Endodermal cell (in vitro differentiated cells): ENCODE results near the gene ADCY3. TPM values are rescaled to one million over a fixed set of nuclear protein-coding genes. Genes with fewer than 3 reads are reported as not detected.

Experiments used
- DNase-seq: peaks from one replicate; pipeline ENCODE4 v3.0.0-alpha.2; 2017
- H3K27ac ChIP-seq: 2 replicates; pipeline ENCODE4 v1.5.1; 2013; ENCODE audit warnings: mild to moderate bottlenecking, low read depth, low read length, moderate library complexity
- H3K27me3 ChIP-seq: 2 replicates; pipeline ENCODE4 v1.6.1; 2013; ENCODE audit warnings: mild to moderate bottlenecking, low read length, moderate library complexity; ENCODE audit not compliant: insufficient read depth, control insufficient read depth, poor library complexity, severe bottlenecking
- H3K36me3 ChIP-seq: 2 replicates; pipeline ENCODE4 v1.7.0; 2013; ENCODE audit warnings: mild to moderate bottlenecking, low read length, moderate library complexity; ENCODE audit not compliant: control insufficient read depth, insufficient read depth
- H3K4me1 ChIP-seq: one replicate; pipeline ENCODE4 v1.7.0; 2013; ENCODE audit warnings: low read length; ENCODE audit not compliant: control insufficient read depth, insufficient read depth
- H3K4me3 ChIP-seq: 2 replicates; pipeline ENCODE4 v1.5.1; 2013; ENCODE audit warnings: mild to moderate bottlenecking, low read length, moderate library complexity
- H3K9ac ChIP-seq: 2 replicates; pipeline ENCODE4 v1.6.1; 2013; ENCODE audit warnings: mild to moderate bottlenecking, low read length, moderate library complexity; ENCODE audit not compliant: poor library complexity, severe bottlenecking; ENCODE audit errors: extremely low read depth
- H3K9me3 ChIP-seq: 2 replicates; pipeline ENCODE4 v1.6.1; 2013; ENCODE audit warnings: mild to moderate bottlenecking, low read length, moderate library complexity; ENCODE audit not compliant: control insufficient read depth
- H3K27ac Mint-ChIP-seq: 2 replicates; pipeline ENCODE4 v1.8.0; 2020; ENCODE audit warnings: mixed read lengths
- H3K27me3 Mint-ChIP-seq: 2 replicates; pipeline ENCODE4 v1.8.0; 2021; ENCODE audit warnings: mild to moderate bottlenecking, mixed read lengths; ENCODE audit not compliant: insufficient read depth
- H3K36me3 Mint-ChIP-seq: 2 replicates; pipeline ENCODE4 v1.8.0; 2020; ENCODE audit warnings: low read depth, mixed read lengths
- H3K4me1 Mint-ChIP-seq: 2 replicates; pipeline ENCODE4 v1.8.0; 2020; ENCODE audit warnings: mixed read lengths
- H3K4me3 Mint-ChIP-seq: 2 replicates; pipeline ENCODE4 v1.8.0; 2020; ENCODE audit warnings: mild to moderate bottlenecking, moderate library complexity, mixed read lengths
- H3K9me3 Mint-ChIP-seq: 2 replicates; pipeline ENCODE4 v1.8.0; 2020; ENCODE audit warnings: mild to moderate bottlenecking, mixed read lengths
- WGBS, 2 experiments: methylation state at CpG; one replicate each; pipeline versions ENCODE4 v1.1.5 to v1.1.7; 2013; ENCODE audit warnings: missing lambda C conversion rate in 2 of 2, mixed read lengths in 1 of 2; ENCODE audit not compliant: insufficient coverage in 1 of 2, insufficient read length in 1 of 2; 5-methylcytosine and 5-hydroxymethylcytosine counted together
- total RNA-seq, 2 donors: library from RNA; stranded (reverse); fragmentation: NEBNext Ultra II Directional in 1 of 2; extraction: Animal tissue kit (Norgen Biotek cat#: 25700) in 1 of 2; gene quantifications; 2 replicates in 1 of 2; 3 replicates in 1 of 2; pipeline ENCODE4 v1.2.1, GENCODE V29; 2021
- TF ChIP-seq, protein P1 (sequence below): fragments of 200-600 bp; sonication (generic); conservative IDR thresholded peaks from 2 replicates; pipeline ENCODE4 v1.5.0; 2021; ENCODE audit warnings: antibody characterized with exemption, mild to moderate bottlenecking

ADCY3 gene
- total RNA-seq, 2 donors from 2014 or later: 29.8 to 41.2 TPM

DNA sequence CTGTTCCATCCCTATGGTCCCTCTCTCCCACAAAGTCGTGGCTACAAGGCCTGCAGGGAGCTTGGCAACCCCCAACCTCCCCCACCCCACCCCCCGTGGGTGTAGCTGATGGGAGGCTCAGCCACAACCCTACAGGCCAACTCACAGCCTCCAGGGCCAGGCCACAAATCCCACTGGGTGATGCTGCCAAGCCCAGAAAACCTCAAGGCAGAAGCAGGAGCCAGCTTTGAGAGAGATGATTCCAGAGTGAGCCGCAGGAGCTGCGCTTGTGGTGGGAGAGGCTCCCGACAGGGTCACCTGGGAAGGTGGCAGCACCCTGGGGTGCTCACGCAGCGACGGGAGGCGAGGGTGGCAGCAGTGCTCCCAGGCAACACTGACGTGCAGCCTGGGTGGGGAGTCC lies 44.8 kb downstream of the ADCY3 start:
- TF ChIP-seq, protein P1, sequence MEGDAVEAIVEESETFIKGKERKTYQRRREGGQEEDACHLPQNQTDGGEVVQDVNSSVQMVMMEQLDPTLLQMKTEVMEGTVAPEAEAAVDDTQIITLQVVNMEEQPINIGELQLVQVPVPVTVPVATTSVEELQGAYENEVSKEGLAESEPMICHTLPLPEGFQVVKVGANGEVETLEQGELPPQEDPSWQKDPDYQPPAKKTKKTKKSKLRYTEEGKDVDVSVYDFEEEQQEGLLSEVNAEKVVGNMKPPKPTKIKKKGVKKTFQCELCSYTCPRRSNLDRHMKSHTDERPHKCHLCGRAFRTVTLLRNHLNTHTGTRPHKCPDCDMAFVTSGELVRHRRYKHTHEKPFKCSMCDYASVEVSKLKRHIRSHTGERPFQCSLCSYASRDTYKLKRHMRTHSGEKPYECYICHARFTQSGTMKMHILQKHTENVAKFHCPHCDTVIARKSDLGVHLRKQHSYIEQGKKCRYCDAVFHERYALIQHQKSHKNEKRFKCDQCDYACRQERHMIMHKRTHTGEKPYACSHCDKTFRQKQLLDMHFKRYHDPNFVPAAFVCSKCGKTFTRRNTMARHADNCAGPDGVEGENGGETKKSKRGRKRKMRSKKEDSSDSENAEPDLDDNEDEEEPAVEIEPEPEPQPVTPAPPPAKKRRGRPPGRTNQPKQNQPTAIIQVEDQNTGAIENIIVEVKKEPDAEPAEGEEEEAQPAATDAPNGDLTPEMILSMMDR: no peak
- Histone ChIP-seq H3K9ac (no peak overlapping the region), H3K27me3 (no peaks in the 10 kb centered on the region), H3K27ac (no peak overlapping the region), H3K4me1 (no peaks in the 10 kb centered on the region), H3K4me3 (no peak overlapping the region), H3K36me3 (no peaks in the 10 kb centered on the region), H3K9me3 (no peaks in the 10 kb centered on the region)
- H3K27me3 Mint-ChIP-seq: no peaks in the 10 kb centered on the region
- no peak overlapping the region for H3K4me3 Mint-ChIP-seq
- H3K4me1 Mint-ChIP-seq: peaks cover 8% of the 10 kb centered on the region
- no peaks in the 10 kb centered on the region for H3K36me3 Mint-ChIP-seq
- no peaks in the 10 kb centered on the region for H3K9me3 Mint-ChIP-seq
- peak; percentile 33 for DNase-seq
- H3K27ac Mint-ChIP-seq: no peak overlapping the region
- 93% methylated on average over 8 to 10 of the region's 10 CpGs for WGBS, 2 experiments

DNA sequence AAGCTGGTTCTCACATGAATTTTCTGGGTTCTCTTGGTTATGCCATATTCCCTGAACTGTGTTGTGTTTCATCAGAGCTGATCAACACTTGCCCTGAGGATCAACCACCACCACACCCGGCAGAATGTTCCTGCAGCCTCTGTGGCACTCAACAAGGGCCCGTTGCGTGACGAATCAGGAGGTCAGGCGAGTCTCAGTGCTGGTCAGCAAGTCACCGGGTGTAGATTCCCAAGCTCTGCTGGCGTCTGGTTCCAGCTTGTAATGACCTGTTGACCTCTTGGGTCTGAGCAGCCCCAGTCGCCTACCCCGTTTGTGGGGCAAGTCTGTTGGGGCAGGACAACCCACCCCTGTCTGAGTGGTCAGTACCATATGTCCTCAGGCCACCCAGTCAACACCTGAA lies 46.0 kb downstream of the ADCY3 start:
- WGBS, 2 experiments: 88 to 94% methylated on average over 3 to 9 of the region's 9 CpGs

DNA sequence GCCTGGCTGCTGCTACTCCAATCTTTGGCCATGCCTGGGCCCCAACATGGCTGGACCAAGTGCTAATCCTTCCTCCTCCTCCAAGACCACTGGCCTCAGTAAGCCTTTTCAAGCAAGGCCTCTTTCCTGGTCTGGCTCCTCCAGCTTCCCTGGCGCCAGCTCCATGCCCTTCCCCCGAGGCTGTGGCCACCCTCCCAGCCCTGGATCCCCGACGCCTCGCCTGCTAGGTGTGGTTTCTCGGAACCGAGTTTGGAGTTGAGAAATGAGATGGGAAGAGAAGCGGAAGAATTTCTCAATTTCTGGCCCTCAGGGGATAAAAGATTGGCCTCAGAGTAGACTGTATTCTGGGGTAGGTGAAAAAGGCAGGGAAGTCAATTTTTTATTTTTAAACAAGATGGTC lies 46.4 kb downstream of the ADCY3 start:
- TF ChIP-seq, protein P1: no peak
- no peak overlapping the region for H3K27ac Mint-ChIP-seq
- H3K4me1 Mint-ChIP-seq: peaks cover 8% of the 10 kb centered on the region
- no peaks in the 10 kb centered on the region for H3K36me3 ChIP-seq
- peaks cover 2% of the 10 kb centered on the region for H3K36me3 Mint-ChIP-seq
- WGBS, 2 experiments: 90 to 99% methylated on average over 7 to 8 of the region's 8 CpGs
- no peaks in the 10 kb centered on the region for H3K4me1 ChIP-seq
- no peak overlapping the region for H3K27ac ChIP-seq
- no peaks in the 10 kb centered on the region for H3K27me3 Mint-ChIP-seq
- H3K9ac ChIP-seq: no peak overlapping the region
- no peaks in the 10 kb centered on the region for H3K27me3 ChIP-seq
- H3K4me3 Mint-ChIP-seq: no peak overlapping the region
- no peaks in the 10 kb centered on the region for H3K9me3 ChIP-seq
- no peaks in the 10 kb centered on the region for H3K9me3 Mint-ChIP-seq
- H3K4me3 ChIP-seq: no peak overlapping the region
- no peak for DNase-seq

More for the DNA sequence above, 46.0 kb downstream of the ADCY3 start:
- Mint-ChIP-seq H3K9me3 (no peaks in the 10 kb centered on the region), H3K4me1 (peaks cover 8% of the 10 kb centered on the region), H3K27ac (no peak overlapping the region), H3K36me3 (peaks cover 2% of the 10 kb centered on the region), H3K27me3 (no peaks in the 10 kb centered on the region), H3K4me3 (no peak overlapping the region)
- Histone ChIP-seq H3K4me1 (no peaks in the 10 kb centered on the region), H3K27me3 (no peaks in the 10 kb centered on the region), H3K4me3 (no peak overlapping the region), H3K9ac (no peak overlapping the region), H3K36me3 (no peaks in the 10 kb centered on the region), H3K27ac (no peak overlapping the region), H3K9me3 (no peaks in the 10 kb centered on the region)
- TF ChIP-seq, protein P1: no peak
- DNase-seq: no peak
